Erythroblast (primary cell): ENCODE results near the gene ZBTB20.

Experiments
- GATA1 ChIP-seq: IDR thresholded peaks from 2 replicates; pipeline ENCODE4 v1.6.1; 2011; ENCODE audit warnings: low read depth, mild to moderate bottlenecking, control low read depth, low read length, moderate library complexity
- POLR2A ChIP-seq: IDR thresholded peaks from 2 replicates; pipeline ENCODE4 v1.6.1; 2011; ENCODE audit warnings: mild to moderate bottlenecking, low read length

DNA sequence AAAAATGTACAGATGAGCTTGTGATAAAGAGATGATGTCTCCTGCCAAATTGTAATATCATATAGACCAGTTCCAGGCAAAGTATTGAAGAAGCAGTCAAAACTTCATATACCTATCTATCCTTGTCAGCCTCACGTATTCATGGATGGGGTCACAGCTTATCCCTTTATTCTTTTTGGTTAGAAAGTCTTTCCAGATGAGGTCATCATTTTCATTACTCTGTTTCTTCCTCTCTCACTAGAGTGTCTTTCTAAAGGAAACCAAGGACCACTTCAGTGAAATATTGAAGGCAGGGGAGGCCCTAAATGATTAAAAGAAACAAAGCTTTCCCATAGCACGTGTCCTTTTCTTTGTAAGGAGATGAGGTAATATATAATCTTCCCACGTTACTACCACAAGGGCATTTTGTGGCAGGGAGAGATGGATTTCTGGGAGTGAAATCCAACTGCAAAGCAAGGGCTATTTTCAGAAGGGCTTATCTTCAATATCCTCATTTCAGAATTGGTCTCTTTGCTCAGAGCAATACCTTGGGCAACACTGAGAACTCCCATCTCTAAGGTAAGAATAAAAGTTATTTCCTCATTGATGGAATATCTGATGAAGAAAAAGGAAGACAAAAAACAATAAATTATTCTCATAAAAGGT, 593.0 kb downstream of the ZBTB20 start:
- TF ChIP-seq POLR2A (no peak), GATA1 (no peak)
